GM18505 (cell line): Measurements from ENCODE around the gene MYOZ2.

Experiments
- ATAC-seq: cut with Tn5 transposase; IDR thresholded peaks from one replicate; pipeline ENCODE4 v1.9.1; 2021; ENCODE audit not compliant: unreplicated experiment
- POLR2A ChIP-seq: IDR thresholded peaks from 4 replicates; pipeline ENCODE4 v1.6.1; 2011; ENCODE audit warnings: borderline replicate concordance; ENCODE audit not compliant: insufficient read depth, insufficient read length; ENCODE audit errors: extremely low read depth

Gene MYOZ2

GRCh38 chr4:119184128-119184527, 48.5 kb downstream of the MYOZ2 start:
- TF ChIP-seq POLR2A = no peak
- no peak for ATAC-seq

GRCh38 chr4:119189638-119190037, 54.0 kb downstream of the MYOZ2 start:
- no peak for ATAC-seq
- TF ChIP-seq POLR2A = no peak

GRCh38 chr4:119190354-119190753, 54.7 kb downstream of the MYOZ2 start:
- ATAC-seq = no peak
- no peak for TF ChIP-seq POLR2A

- ATAC-seq = no peak
- no peak for TF ChIP-seq POLR2A
These were observed 55.9 kb downstream of the MYOZ2 start for GRCh38 chr4:119191505-119191904.

- TF ChIP-seq POLR2A = no peak
- no peak for ATAC-seq
These were observed 62.2 kb downstream of the MYOZ2 start for GRCh38 chr4:119197772-119198212.

- ATAC-seq = no peak
- no peak for TF ChIP-seq POLR2A
These were observed 69.3 kb downstream of the MYOZ2 start for GRCh38 chr4:119204916-119205315.

GRCh38 chr4:119205690-119206089, 70.1 kb downstream of the MYOZ2 start:
- no peak for TF ChIP-seq POLR2A
- no peak for ATAC-seq

GRCh38 chr4:119206178-119206577, 70.5 kb downstream of the MYOZ2 start:
- no peak for TF ChIP-seq POLR2A

GRCh38 chr4:119207051-119207450, 71.4 kb downstream of the MYOZ2 start:
- no peak for ATAC-seq
- TF ChIP-seq POLR2A = no peak

More at GRCh38 chr4:119206178-119206577, 70.5 kb downstream of the MYOZ2 start:
- ATAC-seq = no peak

GRCh38 chr4:119209077-119209476, 73.4 kb downstream of the MYOZ2 start:
- no peak for TF ChIP-seq POLR2A
- no peak for ATAC-seq

- TF ChIP-seq POLR2A = no peak
- no peak for ATAC-seq
These were observed 74.0 kb downstream of the MYOZ2 start for GRCh38 chr4:119209586-119209985.

- ATAC-seq = no peak
- no peak for TF ChIP-seq POLR2A
These were observed 75.1 kb downstream of the MYOZ2 start for GRCh38 chr4:119210775-119211174.

GRCh38 chr4:119211867-119212233, 76.2 kb downstream of the MYOZ2 start:
- ATAC-seq = peak; percentile 13
- no peak for TF ChIP-seq POLR2A

- ATAC-seq = peak; percentile 94
- peak; percentile 92 for TF ChIP-seq POLR2A
These were observed 76.8 kb downstream of the MYOZ2 start, which contains the start of gene USP53 for GRCh38 chr4:119212234-119212963. TSS of gene USP53 (plus strand) at chr4:119212713. CDS start at chr4:119239760, 27,047 bp downstream.
